ENCODE data around the gene ZNF280D.
"Not testable (repeated sequence)": the region's sequence is repeated elsewhere in the genome, so short reads cannot be mapped to it uniquely, and the experiment has no call there.

ZNF280D gene, protein sequence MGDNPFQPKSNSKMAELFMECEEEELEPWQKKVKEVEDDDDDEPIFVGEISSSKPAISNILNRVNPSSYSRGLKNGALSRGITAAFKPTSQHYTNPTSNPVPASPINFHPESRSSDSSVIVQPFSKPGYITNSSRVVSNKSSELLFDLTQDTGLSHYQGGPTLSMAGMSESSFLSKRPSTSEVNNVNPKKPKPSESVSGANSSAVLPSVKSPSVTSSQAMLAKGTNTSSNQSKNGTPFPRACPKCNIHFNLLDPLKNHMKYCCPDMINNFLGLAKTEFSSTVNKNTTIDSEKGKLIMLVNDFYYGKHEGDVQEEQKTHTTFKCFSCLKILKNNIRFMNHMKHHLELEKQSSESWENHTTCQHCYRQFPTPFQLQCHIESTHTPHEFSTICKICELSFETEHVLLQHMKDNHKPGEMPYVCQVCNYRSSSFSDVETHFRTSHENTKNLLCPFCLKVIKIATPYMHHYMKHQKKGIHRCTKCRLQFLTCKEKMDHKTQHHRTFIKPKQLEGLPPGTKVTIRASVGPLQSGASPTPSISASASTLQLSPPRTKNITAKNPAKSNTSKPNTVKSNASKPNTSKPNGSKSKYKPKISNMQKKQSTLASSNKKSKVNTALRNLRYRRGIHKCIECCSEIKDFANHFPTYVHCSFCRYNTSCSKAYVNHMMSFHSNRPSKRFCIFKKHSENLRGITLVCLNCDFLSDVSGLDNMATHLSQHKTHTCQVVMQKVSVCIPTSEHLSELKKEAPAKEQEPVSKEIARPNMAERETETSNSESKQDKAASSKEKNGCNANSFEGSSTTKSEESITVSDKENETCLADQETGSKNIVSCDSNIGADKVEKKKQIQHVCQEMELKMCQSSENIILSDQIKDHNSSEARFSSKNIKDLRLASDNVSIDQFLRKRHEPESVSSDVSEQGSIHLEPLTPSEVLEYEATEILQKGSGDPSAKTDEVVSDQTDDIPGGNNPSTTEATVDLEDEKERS

DNA sequence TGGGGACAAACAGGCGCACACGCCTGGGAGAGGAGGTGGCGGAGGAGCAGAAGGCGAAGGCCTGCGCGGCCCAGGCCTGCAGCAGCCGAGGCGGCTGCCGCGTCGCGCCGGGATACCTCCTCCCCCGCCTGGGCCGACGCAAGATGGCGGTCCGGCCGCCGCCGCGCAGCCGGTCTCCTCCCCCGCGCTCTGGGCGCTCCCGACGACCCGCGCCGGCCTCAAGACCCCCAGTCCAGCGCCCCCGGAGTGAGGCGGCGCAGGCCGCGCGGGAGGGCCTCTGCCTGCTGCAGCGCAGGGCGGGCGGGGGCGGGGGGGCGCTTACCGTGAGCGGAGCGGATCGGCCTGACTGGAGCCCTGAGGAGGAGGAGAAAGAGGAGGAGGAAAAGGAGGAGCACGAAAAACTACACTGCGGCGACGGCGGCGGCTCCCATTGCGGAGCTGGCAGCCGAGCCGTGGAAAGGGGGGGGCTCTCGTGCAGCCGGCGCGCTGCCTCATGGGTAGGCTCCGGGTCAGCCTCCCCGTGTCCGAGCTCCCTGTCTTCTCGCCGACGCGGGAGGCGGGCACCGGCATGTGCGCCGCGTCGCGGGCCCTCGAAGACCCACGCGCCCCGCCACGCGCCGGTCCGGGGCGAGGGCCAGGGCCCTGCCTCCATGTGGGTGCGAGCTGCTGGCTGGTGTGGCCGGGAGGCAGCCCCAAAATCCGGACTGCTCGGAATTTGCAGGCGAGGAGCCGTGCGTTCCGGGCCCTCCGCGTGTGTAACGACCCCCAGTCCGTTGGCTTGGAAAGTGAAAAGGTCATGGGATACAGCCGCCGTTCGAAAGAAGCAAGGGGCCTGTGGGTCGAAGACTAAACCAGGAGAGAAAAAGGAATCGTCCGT is at the start of gene ZNF280D:
TSS of gene ZNF280D (minus strand) at position 374 of the 877 bp plus-strand sequence. CDS start 26,400 bp downstream, outside the sequence.
- DNase-seq = peak; percentile 82

- DNase-seq = no peak
Observed at GRCh38 chr15:56782306-56782705, 49.0 kb upstream of the ZNF280D start.

DNA sequence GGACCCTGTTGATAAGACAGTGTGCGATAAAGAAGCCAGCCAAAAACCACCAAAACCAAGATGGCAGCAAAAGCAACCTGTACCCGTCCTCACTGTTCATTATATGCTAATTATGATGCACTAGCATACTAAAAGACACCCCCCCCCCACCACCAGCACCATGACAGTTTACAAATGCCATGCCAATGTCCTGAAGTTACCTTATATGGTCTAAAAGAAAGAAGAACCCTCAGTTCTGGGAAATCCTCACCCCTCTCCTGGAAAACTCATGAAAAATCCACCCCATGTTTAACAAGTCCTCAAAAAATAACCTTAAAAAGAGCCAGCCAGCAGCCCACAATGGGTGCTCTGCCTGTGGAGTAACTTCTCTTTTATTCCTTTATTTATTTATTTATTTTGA is 48.4 kb upstream of the ZNF280D start:
- DNase-seq = no peak

DNA sequence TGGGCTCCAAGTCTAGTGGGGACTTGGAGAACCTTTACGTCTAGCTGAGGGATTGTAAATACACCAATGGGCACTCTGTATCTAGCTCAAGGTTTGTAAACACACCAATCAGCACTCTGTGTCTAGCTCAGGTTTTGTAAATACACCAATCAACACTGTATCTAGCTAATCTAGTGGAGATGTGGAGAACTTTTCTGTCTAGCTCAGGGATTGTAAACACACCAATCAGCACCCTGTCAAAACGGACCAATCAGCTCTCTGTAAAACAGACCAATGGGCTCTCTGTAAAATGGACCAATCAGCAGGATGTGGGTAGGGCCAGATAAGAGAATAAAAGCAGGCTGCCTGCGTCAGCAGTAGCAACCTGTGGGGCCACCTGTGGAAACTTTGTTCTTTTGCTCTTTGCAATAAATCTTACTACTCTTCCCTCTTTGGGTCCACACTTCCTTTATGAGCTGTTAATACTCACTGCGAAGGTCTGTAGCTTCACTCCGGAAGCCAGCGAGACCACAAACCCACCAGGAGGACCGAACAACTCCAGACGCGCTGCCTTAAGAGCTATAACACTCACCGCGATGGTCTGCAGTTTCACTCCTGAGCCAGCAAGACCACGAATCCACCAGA is 46.9 kb upstream of the ZNF280D start:
- DNase-seq = peak; percentile 35

- DNase-seq = not testable (repeated sequence)
Observed at GRCh38 chr15:56779449-56779848, 46.1 kb upstream of the ZNF280D start.

- DNase-seq = no peak
Observed at GRCh38 chr15:56778761-56779160, 45.5 kb upstream of the ZNF280D start.

GRCh38 chr15:56776839-56777238 is 43.5 kb upstream of the ZNF280D start:
- no peak for DNase-seq

- DNase-seq = no peak
Observed at GRCh38 chr15:56775641-56776040, 42.3 kb upstream of the ZNF280D start.

GRCh38 chr15:56774356-56774755 is 41.0 kb upstream of the ZNF280D start:
- DNase-seq = no peak

GRCh38 chr15:56772868-56773639 is 39.7 kb upstream of the ZNF280D start:
- no peak for DNase-seq

DNA sequence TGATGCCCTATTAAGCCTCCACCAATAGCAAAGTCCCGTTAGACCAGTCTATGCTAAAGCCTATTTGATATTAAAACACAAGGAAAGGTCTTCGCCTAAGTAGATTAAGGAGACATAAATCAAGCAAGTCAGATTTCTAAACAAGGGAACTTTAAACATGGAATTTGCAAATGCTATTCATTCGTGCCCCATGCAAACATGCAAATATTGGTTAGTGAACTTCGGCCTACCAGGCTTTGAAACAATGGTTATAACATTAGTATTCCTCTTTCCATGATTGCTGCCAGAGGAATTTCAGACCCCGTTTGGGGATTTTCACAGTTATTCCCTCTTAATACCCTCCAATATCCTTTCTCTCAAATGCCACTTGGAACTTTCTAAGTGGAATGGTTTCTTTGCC is 36.9 kb upstream of the ZNF280D start:
- no peak for DNase-seq

GRCh38 chr15:56767315-56767714 is 34.0 kb upstream of the ZNF280D start:
- no peak for DNase-seq

GRCh38 chr15:56765251-56765650 is 31.9 kb upstream of the ZNF280D start:
- DNase-seq = no peak

- DNase-seq = no peak
Observed at GRCh38 chr15:56763141-56763895, 30.0 kb upstream of the ZNF280D start.

GRCh38 chr15:56760186-56760585 is 26.9 kb upstream of the ZNF280D start:
- DNase-seq = no peak

- no peak for DNase-seq
Observed at GRCh38 chr15:56759450-56759845, 26.1 kb upstream of the ZNF280D start.

- no peak for DNase-seq
Observed at GRCh38 chr15:56758770-56759449, 25.6 kb upstream of the ZNF280D start.

GRCh38 chr15:56757875-56758274 is 24.6 kb upstream of the ZNF280D start:
- no peak for DNase-seq

GRCh38 chr15:56754772-56755370 is 21.6 kb upstream of the ZNF280D start:
- no peak for DNase-seq

- DNase-seq = no peak
Observed at GRCh38 chr15:56752986-56753385, 19.7 kb upstream of the ZNF280D start.

All from stimulated activated CD8-positive, alpha-beta memory T cell treated with anti-CD3 and anti-CD28 coated beads, Interleukin-4, amount 100 ng/mL, for 48 hours (primary cell).